ENCODE results near the gene GOLGB1.

The GOLGB1 gene

DNA sequence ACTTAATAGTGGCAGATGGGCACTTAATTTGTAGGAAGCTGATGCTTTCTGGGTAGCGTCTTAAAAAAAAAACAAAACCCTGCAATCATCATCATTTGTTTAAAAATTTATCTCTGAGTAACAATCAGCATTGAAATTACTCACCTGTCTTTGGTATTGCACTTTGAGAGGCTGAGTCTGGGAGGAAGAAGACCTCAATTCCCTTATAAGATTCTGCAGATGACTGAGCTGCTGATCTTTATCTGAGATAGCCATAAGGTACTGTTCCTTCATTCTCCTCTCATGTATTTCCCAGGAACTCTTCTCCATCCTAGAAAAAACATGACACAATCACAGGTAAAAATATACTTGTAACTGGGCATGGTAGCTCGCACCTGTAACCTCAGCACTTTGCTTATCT lies 72.4 kb downstream of the GOLGB1 start:
- DNase-seq, result no peak

DNA sequence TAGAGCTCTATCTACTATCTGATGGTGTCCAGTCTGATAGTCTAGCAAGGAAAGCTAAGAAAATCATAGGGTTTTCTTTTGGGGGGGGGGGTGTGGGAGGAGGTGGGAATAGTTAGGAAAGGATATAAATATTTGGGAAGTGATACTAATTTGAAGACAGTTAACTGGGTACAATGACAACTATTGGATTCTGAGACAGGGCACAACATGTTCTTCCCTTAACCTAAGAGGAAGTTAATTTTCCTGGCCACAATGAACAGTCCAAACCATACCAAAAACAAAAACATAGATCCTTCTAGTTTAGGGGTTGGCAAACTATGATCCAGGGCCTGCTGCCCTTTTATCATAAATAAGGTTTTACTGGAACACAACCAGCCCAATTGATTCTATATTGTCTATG lies 78.9 kb downstream of the GOLGB1 start:
- DNase-seq, result no peak

DNA sequence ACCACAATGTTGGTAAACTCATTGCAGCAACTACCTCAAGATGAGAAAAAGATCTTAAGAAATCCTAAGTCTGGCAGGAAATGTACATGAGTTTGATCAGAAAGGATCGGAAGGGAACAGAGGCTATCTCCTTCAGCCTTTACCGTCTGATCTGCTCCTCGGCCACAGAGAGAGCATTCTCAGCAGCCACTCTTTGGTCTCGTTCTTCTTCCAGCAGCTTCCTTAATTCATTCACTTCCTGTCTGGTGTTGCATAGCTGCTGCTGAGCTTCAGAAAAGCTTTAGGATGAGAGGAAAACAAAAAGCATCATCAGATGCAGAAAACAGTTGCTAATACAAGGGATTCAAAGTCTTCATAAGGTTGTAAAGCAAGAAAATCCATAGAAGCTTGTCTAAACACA lies 82.2 kb downstream of the GOLGB1 start:
- DNase-seq, result no peak

GRCh38 chr3:121665488-121665887 lies 84.1 kb downstream of the GOLGB1 start:
- DNase-seq, result no peak

- DNase-seq, result no peak
These were observed 86.2 kb downstream of the GOLGB1 start for GRCh38 chr3:121663171-121663847.

DNA sequence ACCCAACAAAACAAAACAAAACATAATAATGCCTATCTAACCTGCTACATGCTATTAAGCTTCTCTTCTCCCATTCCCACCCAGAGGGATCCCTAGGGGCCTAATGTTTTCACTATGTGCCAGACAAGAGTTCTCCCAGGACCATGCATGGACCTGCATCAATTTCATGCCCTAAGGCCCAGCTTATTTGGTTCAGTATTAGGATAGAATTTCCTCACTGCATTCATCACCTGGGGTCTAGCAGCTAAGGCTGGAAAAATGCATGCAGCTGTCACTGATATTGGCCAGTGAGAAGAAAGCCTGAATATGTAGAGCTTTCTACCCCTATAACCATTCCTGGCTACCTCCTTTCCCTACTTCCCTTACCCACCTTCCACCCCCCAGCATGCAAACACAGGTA lies 86.8 kb downstream of the GOLGB1 start:
- no peak for DNase-seq

- DNase-seq, result no peak
These were observed 88.2 kb downstream of the GOLGB1 start for GRCh38 chr3:121661376-121661775.

DNA sequence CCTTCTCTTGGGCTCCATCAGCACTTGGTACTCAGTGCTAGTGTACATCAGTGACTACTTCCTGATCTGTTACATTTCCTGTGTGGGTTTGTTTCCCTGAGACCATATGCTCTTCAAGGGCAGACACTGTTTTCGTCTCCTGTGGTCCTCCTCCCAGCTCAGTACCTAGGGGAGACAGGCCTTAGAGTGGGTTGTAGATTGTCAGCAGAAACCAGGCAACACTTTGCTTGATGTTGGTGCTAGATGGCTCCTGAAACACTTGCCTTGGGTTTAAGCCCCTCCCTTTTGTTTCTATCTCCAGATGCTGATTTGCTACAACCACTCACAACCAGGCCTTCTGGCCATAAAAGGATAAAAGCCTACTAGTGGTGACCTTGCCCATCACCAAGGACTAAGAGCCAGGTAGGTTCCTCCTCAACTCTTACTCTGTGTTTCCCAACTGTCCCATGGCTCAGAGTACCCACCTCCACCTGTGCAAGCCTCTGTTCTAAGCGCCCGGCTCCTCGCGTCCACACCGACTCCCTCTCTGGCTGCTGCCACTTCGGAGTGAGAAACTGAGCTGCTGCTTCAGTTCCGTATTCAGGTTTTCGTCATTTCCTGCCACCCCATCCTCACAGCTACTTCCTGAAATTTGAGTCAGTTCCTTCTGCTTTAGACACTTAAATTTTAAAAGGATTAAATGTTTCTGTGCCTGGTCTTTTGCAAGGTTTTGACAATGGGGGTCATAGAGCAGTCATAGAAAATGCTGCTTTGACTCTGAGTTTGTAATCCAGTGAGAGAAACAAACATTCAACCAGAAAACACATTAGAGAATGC lies 89.0 kb downstream of the GOLGB1 start, which contains the start of gene HCLS1:
TSS of gene HCLS1 (minus strand) at position 548 of the 816 bp plus-strand sequence. CDS start 2,556 bp downstream, outside the sequence.
- peak; percentile 69 for DNase-seq

DNA sequence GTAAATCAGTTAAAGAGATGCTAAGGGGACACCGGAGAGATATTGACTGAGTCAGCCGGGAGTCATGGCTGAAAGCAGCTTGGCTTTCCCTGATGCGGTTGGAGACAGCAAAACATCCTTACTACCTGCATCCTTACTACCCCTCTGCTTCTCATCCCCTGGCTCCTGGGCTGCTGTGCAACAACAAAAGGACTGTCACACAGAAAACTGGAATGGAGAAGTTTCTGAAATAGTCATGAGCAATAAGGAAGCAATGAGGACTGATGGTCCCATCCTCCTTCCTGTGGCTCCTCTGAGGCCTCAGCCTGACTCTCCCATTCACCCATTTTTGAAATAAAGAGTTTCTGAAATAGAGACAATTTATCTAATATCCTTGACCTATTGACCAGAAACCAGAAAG lies 90.0 kb downstream of the GOLGB1 start:
- DNase-seq, result no peak

DNA sequence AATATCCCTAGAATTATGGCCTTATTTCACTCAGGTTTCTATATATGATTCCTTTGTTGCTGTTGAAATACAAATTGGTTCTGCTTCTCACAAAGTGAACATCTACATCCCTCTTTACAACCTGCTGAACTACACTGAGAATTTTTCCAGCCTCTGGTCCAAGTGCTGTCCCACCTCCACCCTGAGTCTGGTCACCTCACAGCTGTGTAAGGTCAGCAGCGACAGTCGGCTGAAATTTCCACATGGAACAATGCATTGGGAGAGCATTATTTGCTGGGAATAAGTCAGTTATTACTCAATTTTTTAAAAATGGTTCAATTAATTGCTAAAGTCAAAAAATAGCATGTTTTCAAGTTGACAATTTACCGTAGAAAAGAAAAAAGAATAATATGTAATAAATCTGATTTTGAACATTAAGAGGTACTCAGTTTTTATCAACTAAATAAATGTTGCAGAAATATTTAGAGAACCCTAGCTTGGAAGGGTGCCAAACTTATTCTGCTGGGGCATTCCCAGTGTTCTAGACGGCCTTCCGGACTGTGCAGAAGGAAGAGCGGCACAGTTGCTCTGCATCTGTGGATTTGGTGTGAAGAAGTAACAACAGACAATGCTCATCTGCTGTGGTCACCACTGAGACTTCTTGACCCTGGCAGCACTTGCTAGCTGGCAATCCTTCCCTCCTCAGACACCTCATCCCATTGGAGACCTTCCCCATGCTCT lies 90.7 kb downstream of the GOLGB1 start:
- no peak for DNase-seq

DNA sequence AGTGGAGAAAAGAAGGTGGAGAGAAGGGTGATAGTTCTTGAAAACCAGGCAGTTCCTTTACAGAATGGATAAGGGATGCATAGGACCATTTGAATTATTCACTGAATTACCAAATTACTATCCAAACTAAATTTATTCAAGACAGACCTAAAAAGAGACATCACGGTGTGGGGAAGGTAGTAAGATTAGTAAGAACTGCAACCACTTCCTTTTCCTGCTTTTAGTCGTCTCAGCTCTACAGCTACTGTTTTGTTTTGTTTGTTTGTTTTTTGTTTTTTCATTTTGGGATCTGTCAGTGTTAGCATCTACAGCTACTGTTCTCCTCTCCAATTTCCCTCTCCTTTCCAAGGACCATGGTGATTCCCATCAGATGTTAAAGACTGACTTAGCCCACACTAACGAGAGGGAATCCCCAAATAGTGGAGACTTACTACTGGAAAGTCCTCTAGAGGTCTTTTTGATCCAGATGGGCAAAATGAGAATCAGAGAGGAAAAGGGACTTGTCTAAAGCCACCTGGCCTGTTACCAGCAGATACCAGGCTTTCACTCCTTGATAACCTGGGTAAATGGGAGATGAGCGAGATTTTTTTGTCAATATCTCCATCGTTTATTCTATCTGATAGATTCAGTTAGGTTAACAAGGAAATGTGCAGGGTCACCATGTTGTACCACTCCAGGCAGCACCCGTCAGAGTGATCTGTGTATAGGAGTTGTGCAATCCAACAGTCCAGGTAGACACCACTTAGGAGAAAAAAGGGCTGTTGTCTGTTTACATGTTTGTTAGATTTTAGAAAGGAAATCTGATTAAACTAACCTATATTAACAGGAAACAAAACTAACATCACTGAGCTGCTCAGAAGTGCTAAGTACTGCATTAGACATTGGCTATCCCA lies 94.8 kb downstream of the GOLGB1 start:
- DNase-seq, result no peak

GRCh38 chr3:121651684-121652083 lies 97.9 kb downstream of the GOLGB1 start:
- no peak for DNase-seq

DNA sequence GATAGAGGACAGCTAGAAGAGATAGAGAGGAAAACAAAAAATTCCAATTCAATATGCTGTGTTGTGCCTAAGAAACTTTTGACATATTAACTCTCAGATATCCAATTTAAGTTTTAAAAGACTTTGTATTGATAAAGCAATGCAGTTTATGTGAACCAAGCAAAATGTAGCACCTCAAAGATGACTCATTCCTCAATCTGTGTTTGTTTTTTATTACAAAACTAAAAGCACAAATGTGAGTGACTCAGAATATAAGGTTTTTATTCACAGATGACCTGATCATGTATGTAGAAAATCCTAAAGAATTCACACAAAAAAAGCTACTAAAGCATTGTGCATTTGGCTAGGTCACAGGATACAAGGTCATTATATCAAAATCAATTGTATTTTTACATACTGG lies 99.9 kb downstream of the GOLGB1 start:
- DNase-seq, result no peak

- DNase-seq, result no peak
These were observed 101.2 kb downstream of the GOLGB1 start for GRCh38 chr3:121648219-121648958.

DNA sequence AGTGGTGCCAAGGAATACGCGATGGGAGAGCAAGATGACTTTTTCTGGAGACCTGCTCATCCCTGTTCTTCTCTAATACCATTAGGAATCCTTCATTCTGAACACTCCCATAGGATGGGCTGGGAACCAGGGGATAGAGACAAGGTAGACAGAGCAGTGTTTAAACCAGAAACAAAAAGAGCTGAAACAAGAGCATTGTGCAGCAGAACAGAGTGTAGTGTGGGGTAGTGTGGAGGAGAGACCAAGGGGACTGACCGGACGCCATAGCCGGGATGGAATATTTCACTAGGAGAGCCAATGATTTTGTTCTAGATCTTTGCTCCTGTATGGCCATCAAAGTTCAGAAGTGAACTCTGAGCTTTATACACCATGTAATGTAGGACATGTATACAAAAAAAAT lies 104.5 kb downstream of the GOLGB1 start:
- DNase-seq, result no peak

DNA sequence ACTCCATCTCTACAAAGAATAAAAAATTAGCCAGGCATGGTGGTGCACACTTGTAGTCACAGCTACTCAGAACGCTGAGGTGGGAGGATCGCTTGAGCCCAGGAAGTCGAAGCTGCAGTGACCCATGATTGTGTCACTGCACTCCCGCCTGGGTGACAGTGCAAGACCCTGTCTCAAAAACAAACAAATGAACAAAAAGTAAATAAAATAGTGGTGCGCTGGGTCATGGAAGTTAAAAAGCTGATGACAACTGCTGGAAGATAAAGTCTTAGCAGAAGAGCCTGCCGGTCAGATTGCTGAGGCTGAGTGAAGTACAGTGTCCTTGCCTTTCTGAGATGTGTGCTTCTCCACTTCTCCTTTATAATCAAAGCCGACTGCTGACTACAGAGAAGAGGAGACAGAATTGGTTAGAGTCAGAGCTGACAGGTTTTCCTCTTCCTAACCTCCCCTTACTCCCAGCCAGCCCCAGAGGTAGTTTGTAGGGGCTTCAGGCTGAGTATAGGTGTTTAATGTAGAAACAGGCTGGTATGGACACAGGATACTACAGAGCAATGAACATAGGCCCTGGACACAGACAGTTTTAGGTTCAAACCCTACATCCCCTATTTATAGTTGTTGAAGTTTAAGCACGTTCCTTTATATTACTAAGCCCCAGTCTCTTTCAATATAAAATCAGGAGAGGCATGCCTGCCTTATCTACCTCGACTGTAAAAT lies 106.8 kb downstream of the GOLGB1 start:
- DNase-seq, result no peak

DNA sequence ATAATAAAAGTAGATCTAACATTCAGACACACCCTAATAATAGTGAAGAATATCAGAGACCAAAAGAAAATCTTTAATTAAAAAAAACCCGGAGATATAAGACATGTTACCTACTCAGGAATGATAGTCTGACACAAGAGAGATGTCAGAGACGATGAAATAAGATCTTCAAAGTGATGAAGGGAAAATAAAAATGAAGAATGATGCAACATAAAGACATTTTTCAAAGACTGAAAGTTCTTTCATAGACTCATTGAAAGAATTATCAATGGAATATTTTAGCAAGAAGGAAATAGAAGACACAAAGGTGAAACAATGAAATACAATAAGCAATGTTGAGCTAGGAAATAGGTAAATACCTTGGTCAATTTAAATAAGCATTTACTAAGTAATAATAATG lies 108.4 kb downstream of the GOLGB1 start:
- no peak for DNase-seq

DNA sequence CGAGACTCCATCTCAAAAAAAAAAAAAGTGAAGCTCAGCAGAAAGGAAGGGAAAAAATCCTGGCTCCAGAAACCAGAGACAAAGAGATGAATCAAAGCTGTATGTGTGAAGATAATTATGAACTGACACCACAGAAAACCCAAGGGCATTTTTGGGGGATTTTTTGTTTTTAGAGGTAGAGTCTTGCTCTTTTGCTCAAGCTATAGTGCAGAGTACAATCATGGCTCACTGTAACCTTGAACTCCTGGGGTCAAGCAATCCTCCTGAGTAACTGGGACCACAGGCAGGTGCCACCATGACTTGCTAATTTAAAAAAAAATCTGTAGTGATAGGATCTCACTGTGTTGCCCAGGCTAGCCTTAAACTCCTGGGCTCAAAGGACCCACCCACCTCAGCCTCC lies 111.6 kb downstream of the GOLGB1 start:
- no peak for DNase-seq

DNA sequence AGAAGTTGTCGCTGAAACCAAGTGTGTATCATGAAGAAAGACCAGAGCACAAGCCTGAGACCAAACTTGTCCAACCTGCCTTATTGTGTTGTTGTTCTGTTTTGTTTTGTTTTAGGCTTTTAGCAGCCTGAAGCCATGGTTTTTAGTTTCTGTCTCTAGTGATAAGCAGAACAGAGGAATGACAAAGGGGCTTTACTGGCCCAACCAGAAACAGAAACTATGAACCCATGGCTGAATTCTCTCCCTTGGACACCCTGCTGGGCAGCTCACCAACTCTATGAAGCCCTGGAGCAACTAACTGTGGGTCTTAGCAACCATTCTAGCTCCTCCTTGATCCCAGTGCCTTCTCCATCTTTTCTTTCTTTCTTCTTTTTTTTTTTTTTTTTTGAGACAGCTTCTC lies 119.2 kb downstream of the GOLGB1 start:
- DNase-seq, result no peak

GRCh38 chr3:121629601-121630000 lies 119.9 kb downstream of the GOLGB1 start:
- DNase-seq, result no peak

DNA sequence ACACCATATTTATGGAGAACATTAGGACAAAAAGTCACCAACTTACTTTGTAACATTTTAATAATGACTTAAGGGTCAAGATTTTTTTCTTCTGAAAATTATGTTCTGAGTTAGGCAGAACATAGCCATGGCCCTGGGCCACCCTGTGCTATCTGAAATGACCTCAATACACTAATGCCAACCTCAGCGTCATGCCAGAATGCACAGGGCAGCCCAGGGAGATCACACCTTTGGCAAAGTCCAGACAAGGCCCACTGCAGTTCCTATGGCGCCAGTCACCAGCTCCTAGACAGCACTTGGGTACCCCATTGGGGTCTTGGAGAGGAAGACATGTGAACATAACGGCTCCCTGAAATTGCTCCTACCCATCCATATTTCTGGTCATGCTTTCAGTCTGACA lies 121.9 kb downstream of the GOLGB1 start:
- no peak for DNase-seq
